Right lobe of liver (tissue), 6 donors: ENCODE results near the gene PDCL2. TPM values are rescaled to one million over a fixed set of nuclear protein-coding genes. Genes with fewer than 3 reads are reported as not detected.

Experiments used
- ATAC-seq, 4 donors: fragments of 200-7000 bp; cut with Tn5 transposase; one replicate each; pipeline ENCODE4 v1.9.1; 2020; ENCODE audit warnings: mild to moderate bottlenecking in 4 of 4, moderate library complexity in 4 of 4
- DNase-seq, 3 donors: peaks; one replicate each; pipeline ENCODE4 v3.0.0-alpha.2; 2020
- H3K27ac ChIP-seq, 3 donors: fragments of 200-600 bp; one replicate each; pipeline ENCODE4 v1.8.0; 2022
- H3K27me3 ChIP-seq, 2 donors: fragments of 200-600 bp; one replicate each; pipeline ENCODE4 v1.8.0; 2022
- H3K36me3 ChIP-seq, 4 donors: fragments of 200-600 bp; sonication (generic) in 1 of 4; one replicate each; pipeline versions ENCODE4 v1.5.1 to v1.8.0; 2017 to 2022; ENCODE audit warnings: control low read depth in 1 of 4
- H3K4me1 ChIP-seq, 4 donors: fragments of 200-600 bp; sonication (generic) in 1 of 4; one replicate each; pipeline versions ENCODE4 v1.5.1 to v1.8.0; 2017 to 2022; ENCODE audit warnings: control low read depth in 1 of 4
- H3K4me3 ChIP-seq, 3 donors: fragments of 200-600 bp; one replicate each; pipeline ENCODE4 v1.8.0; 2022
- H3K9me3 ChIP-seq, 4 donors: fragments of 200-600 bp; sonication (generic) in 1 of 4; one replicate each; pipeline versions ENCODE4 v1.5.1 to v1.8.0; 2017 to 2022; ENCODE audit warnings: control low read depth in 1 of 4
- POLR2A ChIP-seq: fragments of 450-650 bp; IDR thresholded peaks from one replicate; pipeline ENCODE4 v1.6.1; 2017; ENCODE audit warnings: antibody characterized with exemption, mild to moderate bottlenecking
- WGBS: methylation state at CpG from one replicate; pipeline ENCODE4 v1.1.6; 2018; ENCODE audit warnings: low coverage, low lambda C conversion rate; ENCODE audit not compliant: insufficient coverage; ENCODE audit errors: missing lambda C conversion rate; 5-methylcytosine and 5-hydroxymethylcytosine counted together
- intact Hi-C, 2 donors: fragments of 100-400 bp; cut with DNase I; formaldehyde crosslinking; loops; one replicate each; pipeline versions ENCODE4 v1.11.2 to v1.14.1; 2022
- total RNA-seq, 6 experiments: library from RNA; depleted of rRNA in 2 of 6; stranded (reverse); fragments of >200 nt in 2 of 6; fragmentation: NEBNext Ultra II Directional in 3 of 6; extraction: Animal tissue kit (Norgen Biotek cat#: 25700) in 3 of 6; gene quantifications; one replicate each; pipeline versions ENCODE4 v1.1.0 to v1.2.4, GENCODE V29; 2016 to 2023
- TF ChIP-seq, protein P1 (sequence below), 4 donors: fragments of 200-600 bp in 3 of 4; fragments of 450-650 bp in 1 of 4; IDR thresholded peaks; one replicate each; pipeline versions ENCODE4 v1.5.1 to v1.8.0; 2016 to 2022; ENCODE audit warnings: antibody characterized with exemption in 4 of 4, mild to moderate bottlenecking in 2 of 4
- donor health status: DM: no; HTN: yes; CAD: no.
- donor health status: DM: no; HTN: no; CAD: no.
- donor health status: DM: no; HTN: no; CAD: no.
- donor health status: DM: no; HTN: yes; CAD: no.
- donor health status: DM: no; HTN: yes; CAD: no.

The PDCL2 gene
- total RNA-seq, 6 experiments from 2014 or later: not detected

DNA sequence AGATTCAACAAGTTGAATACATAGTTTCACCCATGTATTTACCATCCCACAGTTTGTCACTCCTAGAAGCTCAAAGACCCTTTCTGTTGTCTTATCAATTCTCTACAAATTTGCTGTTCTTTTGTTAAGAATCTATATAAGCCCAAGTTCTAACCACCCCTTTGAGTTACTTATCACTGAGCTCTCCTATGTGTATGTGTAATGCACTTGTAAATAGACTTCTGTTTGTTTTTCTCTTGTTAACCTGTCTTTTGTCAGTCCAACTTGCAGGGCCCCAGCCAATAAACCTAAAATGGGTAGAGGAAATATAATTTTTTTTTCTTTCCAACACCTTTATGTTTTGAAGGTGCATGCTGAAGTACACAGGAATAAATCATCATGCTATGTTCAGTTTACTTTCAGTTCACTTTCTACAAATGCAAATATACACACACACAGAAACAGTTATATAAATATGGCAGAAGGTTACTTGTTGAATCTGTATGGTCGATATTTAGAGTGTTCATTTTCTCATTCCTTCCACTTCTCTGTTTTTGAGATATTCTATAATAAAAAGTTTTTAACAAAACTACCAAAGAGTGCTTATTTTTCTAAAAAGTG lies 23.0 kb downstream of the PDCL2 start:
- TF ChIP-seq, protein P1, sequence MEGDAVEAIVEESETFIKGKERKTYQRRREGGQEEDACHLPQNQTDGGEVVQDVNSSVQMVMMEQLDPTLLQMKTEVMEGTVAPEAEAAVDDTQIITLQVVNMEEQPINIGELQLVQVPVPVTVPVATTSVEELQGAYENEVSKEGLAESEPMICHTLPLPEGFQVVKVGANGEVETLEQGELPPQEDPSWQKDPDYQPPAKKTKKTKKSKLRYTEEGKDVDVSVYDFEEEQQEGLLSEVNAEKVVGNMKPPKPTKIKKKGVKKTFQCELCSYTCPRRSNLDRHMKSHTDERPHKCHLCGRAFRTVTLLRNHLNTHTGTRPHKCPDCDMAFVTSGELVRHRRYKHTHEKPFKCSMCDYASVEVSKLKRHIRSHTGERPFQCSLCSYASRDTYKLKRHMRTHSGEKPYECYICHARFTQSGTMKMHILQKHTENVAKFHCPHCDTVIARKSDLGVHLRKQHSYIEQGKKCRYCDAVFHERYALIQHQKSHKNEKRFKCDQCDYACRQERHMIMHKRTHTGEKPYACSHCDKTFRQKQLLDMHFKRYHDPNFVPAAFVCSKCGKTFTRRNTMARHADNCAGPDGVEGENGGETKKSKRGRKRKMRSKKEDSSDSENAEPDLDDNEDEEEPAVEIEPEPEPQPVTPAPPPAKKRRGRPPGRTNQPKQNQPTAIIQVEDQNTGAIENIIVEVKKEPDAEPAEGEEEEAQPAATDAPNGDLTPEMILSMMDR (IDR thresholded peaks at IDR 0.05): no peak
- TF ChIP-seq POLR2A: no peak
- DNase-seq (no peak), ATAC-seq (no peak)
- intact Hi-C loops: no loop called here
- H3K4me3 ChIP-seq: no peak overlapping the region
- no peaks in the 10 kb centered on the region for H3K36me3 ChIP-seq
- no peaks in the 10 kb centered on the region for H3K9me3 ChIP-seq
- 70% methylated on average over 1 of the region's 1 CpG for WGBS
- no peaks in the 10 kb centered on the region for H3K27me3 ChIP-seq
- no peak overlapping the region for H3K27ac ChIP-seq
- H3K4me1 ChIP-seq: no peaks in the 10 kb centered on the region

DNA sequence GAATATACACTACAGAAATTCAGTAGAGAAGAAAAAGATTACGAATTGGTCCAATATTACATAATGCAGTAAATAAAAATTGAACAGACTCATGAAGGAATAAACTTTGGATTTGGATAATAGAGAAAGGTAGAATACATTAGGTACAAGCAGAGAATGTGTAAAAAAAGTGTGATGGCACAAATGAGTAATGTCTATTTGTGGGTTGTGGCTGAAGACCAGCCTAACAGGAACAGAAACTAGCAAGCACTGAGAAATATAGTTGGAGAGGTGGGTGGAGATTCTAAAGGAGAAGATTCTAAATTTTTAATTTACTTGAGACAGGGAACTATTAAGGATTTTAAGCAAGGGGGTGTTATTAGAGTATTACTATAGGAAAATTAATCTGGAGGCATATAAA lies 30.2 kb downstream of the PDCL2 start:
- DNase-seq (no peak), ATAC-seq (peak in 2 of 4 donors; percentile 36 to 50)
- TF ChIP-seq, protein P1 (IDR thresholded peaks at IDR 0.05): no peak
- TF ChIP-seq POLR2A: no peak
- Histone ChIP-seq H3K4me1 (no peaks in the 10 kb centered on the region), H3K36me3 (no peaks in the 10 kb centered on the region), H3K4me3 (no peak overlapping the region), H3K27ac (no peak overlapping the region), H3K27me3 (no peaks in the 10 kb centered on the region), H3K9me3 (no peaks in the 10 kb centered on the region)
- 81% methylated on average over 1 of the region's 1 CpG for WGBS
- intact Hi-C loops: no loop called here

DNA sequence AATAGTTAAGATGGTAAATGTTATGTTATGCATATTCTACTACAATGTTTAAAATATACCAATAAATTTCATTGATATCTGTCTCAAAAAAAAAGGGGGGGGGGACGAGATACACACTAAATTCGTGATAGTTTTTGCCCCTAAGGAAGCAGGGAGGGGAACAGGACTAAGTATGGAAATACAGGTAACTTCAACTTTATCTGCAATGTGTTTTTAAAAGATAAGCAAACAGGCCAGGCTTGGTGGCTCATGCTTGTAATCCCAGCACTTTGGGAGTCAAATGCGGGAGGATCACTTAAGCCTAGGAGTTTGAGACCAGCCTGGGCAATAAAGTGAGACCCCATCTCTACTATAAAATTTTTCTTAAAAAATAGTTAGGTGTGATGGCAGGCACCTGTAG lies 31.9 kb downstream of the PDCL2 start:
- no peak for TF ChIP-seq POLR2A
- TF ChIP-seq, protein P1 (IDR thresholded peaks at IDR 0.05): no peak
- WGBS: 37% methylated on average over 3 of the region's 3 CpGs

DNA sequence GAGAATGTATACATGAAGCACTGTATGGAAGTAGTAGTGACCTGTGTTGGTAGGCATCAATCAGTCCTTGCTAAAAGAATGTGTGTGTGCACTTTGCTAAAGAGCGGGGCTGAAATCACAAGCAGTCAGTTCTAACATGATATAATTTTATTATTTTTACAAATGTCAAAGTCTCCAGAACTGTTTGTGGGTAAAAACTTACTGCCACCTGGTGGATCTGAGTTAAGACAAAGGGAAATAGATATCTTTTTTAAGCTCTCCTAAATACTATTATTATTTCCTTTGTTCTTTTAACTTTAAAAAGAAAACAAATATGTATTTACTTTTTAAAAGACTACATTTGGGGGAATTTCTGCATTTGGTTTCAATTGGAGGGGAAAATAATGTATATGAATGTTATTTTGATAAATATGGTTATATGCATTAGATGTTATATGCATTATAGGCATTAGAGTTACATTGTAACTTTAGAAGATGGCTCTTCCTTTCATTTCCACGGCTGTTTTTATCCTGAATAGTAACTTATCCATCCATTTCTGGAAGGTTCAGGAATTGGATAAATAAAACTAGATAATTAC lies 37.5 kb downstream of the PDCL2 start:
- no peak for TF ChIP-seq POLR2A
- TF ChIP-seq, protein P1 (IDR thresholded peaks at IDR 0.05): peak; percentile 41 to 52 (median 46)
- Histone ChIP-seq H3K4me1 (no peaks in the 10 kb centered on the region), H3K9me3 (no peaks in the 10 kb centered on the region), H3K4me3 (no peak overlapping the region), H3K27me3 (no peaks in the 10 kb centered on the region), H3K27ac (no peak overlapping the region), H3K36me3 (no peaks in the 10 kb centered on the region)
- no peak for DNase-seq
- ATAC-seq: peak in 3 of 4 donors; percentile 32 to 63 (median 59)
- intact Hi-C loops: no loop called here
- whole genome bisulfite sequencing: 30% methylated on average over 2 of the region's 2 CpGs

More for the DNA sequence above, 31.9 kb downstream of the PDCL2 start:
- Histone ChIP-seq H3K9me3 (no peaks in the 10 kb centered on the region), H3K27ac (no peak overlapping the region), H3K4me1 (no peaks in the 10 kb centered on the region), H3K36me3 (no peaks in the 10 kb centered on the region), H3K4me3 (no peak overlapping the region), H3K27me3 (no peaks in the 10 kb centered on the region)
- no peak for DNase-seq
- intact Hi-C loops: no loop called here
- ATAC-seq: no peak
